ENCODE data around the gene C1orf105. TPM values are rescaled to one million over a fixed set of nuclear protein-coding genes. Genes with fewer than 3 reads are reported as not detected.

Gene C1orf105
- total and polyA plus RNA-seq, 10 of the 15 experiments (the other 5 are each of a cell fraction or from before 2014, with no cell fraction given), result not detected

DNA sequence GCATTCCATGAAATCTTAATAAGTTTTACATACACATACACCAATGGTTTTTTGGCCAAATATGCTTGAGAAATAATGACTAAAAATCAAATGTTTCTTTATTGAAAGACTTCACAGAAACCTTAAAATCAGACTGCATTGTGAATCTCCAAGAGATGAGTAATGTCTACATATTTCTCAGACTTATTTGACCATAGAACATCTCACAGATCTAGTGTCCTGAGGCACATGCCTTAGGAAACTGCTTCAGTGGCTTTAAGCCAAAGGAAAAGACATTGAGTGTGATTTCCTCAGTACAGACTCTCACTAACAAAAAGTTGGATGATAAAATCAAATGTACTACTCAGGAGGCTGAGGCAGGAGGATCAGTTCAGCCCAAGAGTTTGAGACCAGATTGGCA, 6.2 kb upstream of the C1orf105 start (continued):
- no peak for TF ChIP-seq ASH2L (IDR thresholded peaks at IDR 0.05; ENCODE audit: borderline replicate concordance, low read depth)
- no peak for TF ChIP-seq ESRRA (IDR thresholded peaks at IDR 0.05; ENCODE audit: low read length)
- TF ChIP-seq CREM (IDR thresholded peaks at IDR 0.05; ENCODE audit: low read depth), result no peak

DNA sequence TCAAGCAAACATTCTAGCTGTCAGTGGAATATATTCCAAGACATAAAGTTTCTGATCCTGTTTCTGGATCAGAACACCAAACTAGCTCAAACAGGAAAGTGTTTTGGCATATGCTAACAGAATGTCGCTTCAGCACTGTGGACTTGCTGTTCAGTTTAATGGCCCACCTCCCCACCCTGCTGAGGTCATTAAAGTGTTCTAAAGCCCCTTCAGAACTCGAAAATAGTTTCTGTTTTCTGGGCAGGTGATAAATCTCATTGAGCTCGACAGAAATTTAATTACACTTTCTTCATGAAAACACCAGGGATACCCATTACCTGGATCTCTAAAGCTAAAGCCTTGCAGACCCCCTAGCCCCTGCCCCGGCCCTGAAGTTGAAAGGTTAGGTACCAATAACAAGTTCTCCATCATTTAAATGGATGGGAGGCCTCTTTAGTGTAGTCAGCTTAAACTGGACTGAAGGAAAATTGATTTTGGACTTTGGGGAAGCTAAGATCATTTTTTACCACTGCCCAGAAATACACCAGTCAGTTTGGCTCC, 3.9 kb upstream of the C1orf105 start:
- Histone ChIP-seq H3K79me2 (ENCODE audit: control insufficient read depth, insufficient read depth, low read length) (no peaks in the 10 kb centered on the region), H3K4me3 (no peak overlapping the region), H3K9ac (ENCODE audit: control insufficient read depth, insufficient read depth, low read length) (no peak overlapping the region), H3K27me3 (replicated peaks in 1 of 2; ENCODE audit: control insufficient read depth in 2 of 2, insufficient read depth in 2 of 2, low read length in 1 of 2) (no peaks in the 10 kb centered on the region), H3K36me3 (ENCODE audit: control insufficient read depth in 2 of 2, insufficient read depth in 2 of 2, low read length in 1 of 2) (no peaks in the 10 kb centered on the region), H3K9me3 (replicated peaks; ENCODE audit: control insufficient read depth, insufficient read depth, low read length) (no peaks in the 10 kb centered on the region), H3K4me2 (ENCODE audit: control insufficient read depth, insufficient read depth) (no peak overlapping the region), H3K4me1 (ENCODE audit: control insufficient read depth, insufficient read depth, low read length) (no peaks in the 10 kb centered on the region), H2AFZ (ENCODE audit: control insufficient read depth, low read depth, low read length) (no peak overlapping the region), H4K20me1 (ENCODE audit: control insufficient read depth, insufficient read depth) (no peaks in the 10 kb centered on the region), H3K27ac (ENCODE audit: control insufficient read depth, insufficient read depth) (no peak overlapping the region)
- no TSS peak for BruUV-seq (replicated peaks)
- intact Hi-C loops (cut with micrococcal nuclease; ENCODE audit: unreplicated experiment) (no loop called here), in situ Hi-C loops (cut with MboI) (no loop called here)
- CTCF ChIA-PET, result interaction anchor here (0.5 to 5.4 kb wide), 7 partner anchors 9 to 430 kb away, joined by 3 to 47 read pairs (median 5); no protein-coding TSS in a partner anchor
- POLR2A ChIA-PET, result no interaction called here
- ATAC-seq (no peak), DNase-seq (ENCODE audit: low read depth, low spot score) (no peak), FAIRE-seq (no peak)
- SMC1A ChIA-PET (ENCODE audit: uncharacterized antibody, unreplicated experiment), result interaction anchor here (0.7 to 3.0 kb wide), 12 partner anchors 9 to 413 kb away, joined by 3 to 15 read pairs (median 3); partner anchors contain the start of gene PIGC
- WGBS (ENCODE audit: insufficient coverage, insufficient replicate concordance, low lambda C conversion rate, missing lambda C conversion rate), result 27% methylated on average over 4 of the region's 4 CpGs
- RAD21 ChIA-PET (ENCODE audit: unreplicated experiment), result interaction anchor here (1.0 to 1.1 kb wide), 2 partner anchors 11 to 12 kb away, joined by 3 to 4 read pairs; no protein-coding TSS in a partner anchor
- TF ChIP-seq LARP7 (IDR thresholded peaks at IDR 0.05), result no peak
- TF ChIP-seq IKZF1 (conservative IDR thresholded peaks at IDR 0.05), result no peak

GRCh38 chr1:172417557-172417956, 2.9 kb upstream of the C1orf105 start:
- RAD21 ChIA-PET (ENCODE audit: unreplicated experiment), result interaction anchor here (1.0 kb wide), 1 partner anchor 23 kb away, joined by 3 read pairs; no protein-coding TSS in a partner anchor
- ATAC-seq (no peak), FAIRE-seq (no peak), DNase-seq (ENCODE audit: low read depth, low spot score) (no peak)
- BruUV-seq (replicated peaks), result no TSS peak
- Histone ChIP-seq H3K79me2 (ENCODE audit: control insufficient read depth, insufficient read depth, low read length) (no peaks in the 10 kb centered on the region), H3K4me3 (no peak overlapping the region), H3K36me3 (ENCODE audit: control insufficient read depth in 2 of 2, insufficient read depth in 2 of 2, low read length in 1 of 2) (no peaks in the 10 kb centered on the region), H3K9me3 (replicated peaks; ENCODE audit: control insufficient read depth, insufficient read depth, low read length) (no peaks in the 10 kb centered on the region), H3K27ac (ENCODE audit: control insufficient read depth, insufficient read depth) (no peak overlapping the region), H3K9ac (ENCODE audit: control insufficient read depth, insufficient read depth, low read length) (no peak overlapping the region), H3K4me1 (ENCODE audit: control insufficient read depth, insufficient read depth, low read length) (no peaks in the 10 kb centered on the region), H3K27me3 (replicated peaks in 1 of 2; ENCODE audit: control insufficient read depth in 2 of 2, insufficient read depth in 2 of 2, low read length in 1 of 2) (no peaks in the 10 kb centered on the region), H4K20me1 (ENCODE audit: control insufficient read depth, insufficient read depth) (no peaks in the 10 kb centered on the region), H2AFZ (ENCODE audit: control insufficient read depth, low read depth, low read length) (no peak overlapping the region), H3K4me2 (ENCODE audit: control insufficient read depth, insufficient read depth) (no peak overlapping the region)
- SMC1A ChIA-PET (ENCODE audit: uncharacterized antibody, unreplicated experiment), result interaction anchor here (0.6 to 3.0 kb wide), 7 partner anchors 14 to 414 kb away, joined by 3 to 15 read pairs (median 3); no protein-coding TSS in a partner anchor
- CTCF ChIA-PET, result interaction anchor here (1.0 to 5.4 kb wide), 4 partner anchors 9 to 414 kb away, joined by 3 to 47 read pairs (median 6); no protein-coding TSS in a partner anchor
- WGBS (ENCODE audit: insufficient coverage, insufficient replicate concordance, low lambda C conversion rate, missing lambda C conversion rate), result 52% methylated on average over 1 of the region's 1 CpG
- POLR2A ChIA-PET, result no interaction called here
- intact Hi-C loops (cut with micrococcal nuclease; ENCODE audit: unreplicated experiment) (no loop called here), in situ Hi-C loops (cut with MboI) (no loop called here)
- no peak for TF ChIP-seq EGR1 (IDR thresholded peaks at IDR 0.05; ENCODE audit: borderline replicate concordance in 1 of 2, low read depth in 2 of 2, low read length in 2 of 2)
- TF ChIP-seq YBX1 (IDR thresholded peaks at IDR 0.05), result no peak
- TF ChIP-seq BCL3 (IDR thresholded peaks at IDR 0.05; ENCODE audit: borderline replicate concordance, insufficient read depth, low read depth, low read length, poor library complexity, severe bottlenecking), result no peak
- TF ChIP-seq LARP7 (IDR thresholded peaks at IDR 0.05), result no peak
- no peak for TF ChIP-seq SMARCA5 (IDR thresholded peaks at IDR 0.05)
- TF ChIP-seq CHD2 (IDR thresholded peaks at IDR 0.05; ENCODE audit: borderline replicate concordance, low read depth, low read length), result no peak
- TF ChIP-seq KAT2A (conservative IDR thresholded peaks at IDR 0.05; ENCODE audit: control insufficient read depth, low read depth, low read length), result no peak
- no peak for TF ChIP-seq ZBTB33 (IDR thresholded peaks at IDR 0.05)
- no peak for TF ChIP-seq FOS (IDR thresholded peaks at IDR 0.05; ENCODE audit: borderline replicate concordance, extremely low read depth, insufficient read length)

Measured in GM12878 (cell line).